ENCODE data around the gene EHBP1. TPM values are rescaled to one million over a fixed set of nuclear protein-coding genes. Genes with fewer than 3 reads are reported as not detected.

The EHBP1 gene
- total and polyA plus RNA-seq, 2 donors (not counting 3 experiments of a cell fraction or from before 2014, with no cell fraction given): 8.4 to 34.8 TPM

DNA sequence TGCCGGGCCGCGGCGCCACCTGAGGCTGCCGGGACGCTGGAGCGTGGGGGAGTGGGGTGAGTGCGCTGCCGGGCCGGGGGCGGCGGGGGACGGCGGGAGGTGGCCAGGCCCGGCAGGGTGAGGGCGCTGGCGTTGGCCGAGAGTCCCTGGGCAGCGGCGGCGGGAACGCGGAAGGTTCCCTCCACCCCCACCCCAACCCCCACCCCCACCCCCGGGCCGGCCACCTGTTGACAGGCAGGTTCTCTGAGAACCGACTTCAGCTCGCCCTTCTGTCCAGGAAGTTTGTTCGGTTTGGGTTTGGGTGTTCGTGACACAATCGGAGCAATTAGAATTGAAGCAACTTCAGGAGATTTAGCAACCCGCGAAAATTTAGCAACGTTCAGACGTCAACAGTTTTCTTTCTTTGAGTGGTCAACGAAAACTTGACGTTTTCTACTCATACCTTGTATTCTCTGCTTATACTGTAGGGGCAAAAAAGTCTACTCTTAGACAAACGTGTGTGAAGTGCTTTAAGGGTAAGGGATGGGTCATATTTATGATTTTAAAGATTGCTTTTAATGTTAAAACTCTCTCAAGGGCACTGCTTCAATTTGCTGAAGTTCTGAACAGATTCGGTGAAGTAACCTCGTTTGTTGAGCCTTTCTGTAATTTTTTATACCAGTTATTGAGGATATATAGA is 354.4 kb downstream of the EHBP1 start:
- dilution Hi-C loops (cut with MboI; ENCODE audit: extremely low pct_ligation_motif_present, low sequenced_read_pairs): no loop called here
- H3K27ac ChIP-seq (ENCODE audit: insufficient read depth, low read depth, low read length): no peak overlapping the region
- H2AFZ ChIP-seq (ENCODE audit: low read depth, low read length): no peak overlapping the region
- H3K4me1 ChIP-seq (ENCODE audit: control insufficient read depth, extremely low read depth, insufficient read depth, low read length): peaks cover 24% of the 10 kb centered on the region
- intact Hi-C loops (cut with micrococcal nuclease): loop anchor here (5.0 to 10.0 kb wide), 4 partner anchors 355 to 585 kb away; partner anchors contain the start of gene EHBP1
- no peak overlapping the region for H3K9ac ChIP-seq (replicated peaks; ENCODE audit: extremely low read depth, insufficient read depth, low read length)
- no peaks in the 10 kb centered on the region for H3K9me1 ChIP-seq (replicated peaks; ENCODE audit: control insufficient read depth, extremely low read depth, insufficient read depth, low read length)
- no peak for TF ChIP-seq POLR2A (IDR thresholded peaks at IDR 0.05; ENCODE audit: low read depth, low read length)
- BruUV-seq (replicated peaks): no TSS peak
- FAIRE-seq: no peak
- no peak overlapping the region for H3K4me3 ChIP-seq (replicated peaks in 1 of 3; ENCODE audit: insufficient read depth in 1 of 3, low read depth in 1 of 3, low read length in 3 of 3)
- H3K27me3 ChIP-seq (ENCODE audit: control insufficient read depth in 2 of 2, insufficient read depth in 2 of 2, low read length in 2 of 2): peaks cover 67 to 98% of the 10 kb centered on the region in 2 experiments
- H3K79me2 ChIP-seq (ENCODE audit: control insufficient read depth, insufficient read depth, low read length): no peaks in the 10 kb centered on the region
- H3K9me3 ChIP-seq (replicated peaks; ENCODE audit: control insufficient read depth, insufficient read depth, low read length): no peaks in the 10 kb centered on the region
- no peaks in the 10 kb centered on the region for H4K20me1 ChIP-seq (replicated peaks; ENCODE audit: control insufficient read depth, extremely low read depth, insufficient read depth, low read length)
- no peaks in the 10 kb centered on the region for H3K36me3 ChIP-seq (ENCODE audit: control insufficient read depth in 2 of 2, extremely low read depth in 1 of 2, insufficient read depth in 2 of 2, low read length in 2 of 2)
- no peak overlapping the region for H3K4me2 ChIP-seq (ENCODE audit: insufficient read depth, low read length)
- ChIA-PET POLR2A (no interaction called here), CTCF (interaction anchor here (0.8 to 1.1 kb wide), 3 partner anchors 9 to 483 kb away, joined by 3 read pairs; partner anchors contain the start of gene OTX1)
- peak; percentile 49 for DNase-seq (ENCODE audit: low read depth, low spot score)

DNA sequence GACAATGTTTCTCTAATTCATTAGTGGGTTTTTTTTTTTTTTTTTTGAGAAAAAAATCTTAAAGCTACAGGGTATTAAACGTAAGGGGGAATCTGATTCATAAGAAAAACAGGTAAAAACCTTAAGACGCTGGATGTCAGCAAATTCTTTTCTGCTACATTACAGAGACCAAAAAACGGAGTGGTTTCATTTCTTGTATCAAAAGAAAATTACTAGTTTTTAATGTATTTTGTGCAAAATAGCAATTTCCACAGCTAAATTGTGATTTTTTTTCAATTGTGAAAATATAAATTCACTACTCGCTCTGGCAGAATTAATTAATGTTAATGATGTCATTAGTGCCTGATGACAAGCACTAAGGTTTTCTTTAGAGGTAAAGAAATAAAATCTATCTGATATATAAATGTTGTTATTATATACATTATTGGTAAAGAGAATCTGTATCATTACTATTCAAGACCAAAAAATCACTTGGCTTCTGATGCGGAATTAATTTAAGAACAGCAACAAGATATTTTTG is 355.0 kb downstream of the EHBP1 start:
- Histone ChIP-seq H3K9me1 (replicated peaks; ENCODE audit: control insufficient read depth, extremely low read depth, insufficient read depth, low read length) (no peaks in the 10 kb centered on the region), H3K9ac (replicated peaks; ENCODE audit: extremely low read depth, insufficient read depth, low read length) (no peak overlapping the region), H4K20me1 (replicated peaks; ENCODE audit: control insufficient read depth, extremely low read depth, insufficient read depth, low read length) (no peaks in the 10 kb centered on the region), H3K4me1 (ENCODE audit: control insufficient read depth, extremely low read depth, insufficient read depth, low read length) (peaks cover 22% of the 10 kb centered on the region), H3K27me3 (ENCODE audit: control insufficient read depth in 2 of 2, insufficient read depth in 2 of 2, low read length in 2 of 2) (peaks cover 63 to 98% of the 10 kb centered on the region in 2 experiments), H2AFZ (ENCODE audit: low read depth, low read length) (no peak overlapping the region), H3K4me2 (ENCODE audit: insufficient read depth, low read length) (no peak overlapping the region), H3K27ac (ENCODE audit: insufficient read depth, low read depth, low read length) (no peak overlapping the region), H3K9me3 (replicated peaks; ENCODE audit: control insufficient read depth, insufficient read depth, low read length) (no peaks in the 10 kb centered on the region), H3K4me3 (replicated peaks in 1 of 3; ENCODE audit: insufficient read depth in 1 of 3, low read depth in 1 of 3, low read length in 3 of 3) (no peak overlapping the region), H3K79me2 (ENCODE audit: control insufficient read depth, insufficient read depth, low read length) (no peaks in the 10 kb centered on the region), H3K36me3 (ENCODE audit: control insufficient read depth in 2 of 2, extremely low read depth in 1 of 2, insufficient read depth in 2 of 2, low read length in 2 of 2) (no peaks in the 10 kb centered on the region)
- FAIRE-seq (no peak), DNase-seq (ENCODE audit: low read depth, low spot score) (no peak)
- ChIA-PET POLR2A (no interaction called here), CTCF (interaction anchor here (0.8 to 1.1 kb wide), 3 partner anchors 10 to 483 kb away, joined by 3 read pairs; partner anchors contain the start of gene OTX1)
- no TSS peak for BruUV-seq (replicated peaks)
- intact Hi-C loops (cut with micrococcal nuclease) (loop anchor here (5.0 to 10.0 kb wide), 2 partner anchors 364 to 427 kb away; no protein-coding TSS in a partner anchor), dilution Hi-C loops (cut with MboI; ENCODE audit: extremely low pct_ligation_motif_present, low sequenced_read_pairs) (no loop called here)
- TF ChIP-seq, protein P1, sequence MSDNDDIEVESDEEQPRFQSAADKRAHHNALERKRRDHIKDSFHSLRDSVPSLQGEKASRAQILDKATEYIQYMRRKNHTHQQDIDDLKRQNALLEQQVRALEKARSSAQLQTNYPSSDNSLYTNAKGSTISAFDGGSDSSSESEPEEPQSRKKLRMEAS (IDR thresholded peaks at IDR 0.05; ENCODE audit: insufficient read depth, insufficient read length): no peak
- TF ChIP-seq EZH2 (IDR thresholded peaks at IDR 0.05; ENCODE audit: borderline replicate concordance, low read depth, low read length, severe bottlenecking) (no peak), MYC (IDR thresholded peaks at IDR 0.05; ENCODE audit: low read depth, low read length) (no peak), FOS (IDR thresholded peaks at IDR 0.05; ENCODE audit: borderline replicate concordance, insufficient read depth, low read length) (no peak), POLR2A (IDR thresholded peaks at IDR 0.05; ENCODE audit: low read depth, low read length) (no peak), POLR2AphosphoS5 (IDR thresholded peaks at IDR 0.05; ENCODE audit: insufficient read depth, low read depth, low read length) (no peak)
